Measurements from ENCODE around the gene PRR35.

The PRR35 gene

GRCh38 chr16:590815-591200, 30.6 kb downstream of the PRR35 start:
- DNase-seq (ENCODE audit: low read depth, low spot score) = no peak
- H3K4me3 ChIP-seq (ENCODE audit: low read depth, low read length) = peak overlapping the region; percentile 81
- TF ChIP-seq CTCF (IDR thresholded peaks at IDR 0.05; ENCODE audit: low read depth, low read length) = no peak
- in situ Hi-C loops (cut with HindIII; ENCODE audit: low sequenced_read_pairs) = no loop called here

GRCh38 chr16:591231-591630, 31.0 kb downstream of the PRR35 start:
- peak overlapping the region; percentile 81 for H3K4me3 ChIP-seq (ENCODE audit: low read depth, low read length)
- TF ChIP-seq CTCF (IDR thresholded peaks at IDR 0.05; ENCODE audit: low read depth, low read length) = no peak
- in situ Hi-C loops (cut with HindIII; ENCODE audit: low sequenced_read_pairs) = no loop called here
- no peak for DNase-seq (ENCODE audit: low read depth, low spot score)

DNA sequence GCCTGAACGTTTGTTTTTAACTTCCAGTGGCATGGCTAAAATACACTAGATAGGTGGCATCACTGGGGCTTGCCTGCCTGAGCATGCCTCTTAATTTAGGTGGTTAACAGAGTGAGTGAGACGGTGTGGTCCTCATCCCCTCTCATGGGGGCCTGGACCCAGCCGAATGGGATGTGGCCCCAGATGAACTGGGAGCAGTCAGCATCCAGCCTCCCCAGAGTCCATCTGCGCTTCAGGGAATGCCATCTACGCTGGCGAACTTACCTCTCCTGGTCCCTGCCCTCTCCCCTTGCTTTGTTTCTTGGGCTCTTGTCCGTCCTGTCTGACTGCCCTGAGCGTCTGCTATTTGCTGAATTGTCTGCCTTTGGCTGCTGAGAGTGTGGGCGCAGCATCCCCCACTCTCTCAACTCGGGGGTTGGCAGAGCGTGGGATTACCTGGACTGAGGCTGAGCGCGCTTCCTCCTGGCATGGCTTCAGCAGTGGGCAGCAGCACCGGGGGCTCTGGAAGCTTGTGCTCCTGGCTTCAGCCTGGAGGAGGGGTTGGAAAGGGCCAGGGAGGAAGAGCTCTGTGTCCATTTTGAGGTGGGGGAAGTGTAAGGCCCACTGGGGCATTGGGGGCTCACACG, 31.8 kb downstream of the PRR35 start:
- H3K4me3 ChIP-seq (ENCODE audit: low read depth, low read length) = no peak overlapping the region
- in situ Hi-C loops (cut with HindIII; ENCODE audit: low sequenced_read_pairs) = no loop called here

DNA sequence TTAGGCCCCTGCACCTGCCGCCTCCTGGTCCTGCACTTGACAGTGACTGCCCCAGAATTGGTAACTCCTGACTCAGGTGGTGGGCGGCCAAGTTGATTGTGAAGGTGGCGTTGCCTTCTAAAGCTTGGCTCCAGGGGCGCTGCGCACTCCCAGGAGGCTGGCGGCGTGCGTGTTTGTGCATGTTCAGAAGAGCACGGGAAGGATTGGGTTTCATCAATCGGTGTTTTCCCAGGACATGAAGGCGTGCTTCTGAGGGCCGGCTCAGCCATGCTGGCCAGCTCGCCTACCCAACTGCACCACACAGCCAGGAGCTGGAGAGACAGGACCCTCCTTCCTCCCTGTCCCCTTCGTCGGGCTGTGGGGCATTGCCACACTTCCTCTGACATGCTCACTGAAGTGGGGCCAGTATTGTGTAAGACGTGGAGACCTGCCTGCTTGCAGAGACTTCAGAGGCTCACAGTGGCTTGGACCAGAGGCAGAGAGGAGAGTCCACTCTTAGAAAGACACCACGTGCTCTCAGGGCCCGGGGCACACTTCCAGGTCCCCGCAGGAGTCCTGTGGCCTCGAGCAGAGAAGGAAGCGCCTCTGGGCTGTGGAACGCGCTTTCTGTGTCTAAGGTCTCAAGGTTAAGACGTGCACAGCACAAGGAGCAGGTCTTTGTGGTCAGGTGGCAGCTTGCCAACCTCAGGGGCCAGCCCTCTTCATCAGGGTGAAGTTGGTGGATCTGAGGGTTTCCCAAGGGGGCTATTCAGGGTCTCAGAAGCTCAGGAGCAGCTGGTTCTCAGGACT, 32.5 kb downstream of the PRR35 start:
- in situ Hi-C loops (cut with HindIII; ENCODE audit: low sequenced_read_pairs) = no loop called here
- H3K4me3 ChIP-seq (ENCODE audit: low read depth, low read length) = no peak overlapping the region
- no peak for DNase-seq (ENCODE audit: low read depth, low spot score)
- TF ChIP-seq CTCF (IDR thresholded peaks at IDR 0.05; ENCODE audit: low read depth, low read length) = no peak

More for the DNA sequence above, 31.8 kb downstream of the PRR35 start:
- no peak for DNase-seq (ENCODE audit: low read depth, low spot score)
- TF ChIP-seq CTCF (IDR thresholded peaks at IDR 0.05; ENCODE audit: low read depth, low read length) = no peak

GRCh38 chr16:593406-593805, 33.2 kb downstream of the PRR35 start:
- H3K4me3 ChIP-seq (ENCODE audit: low read depth, low read length) = no peak overlapping the region
- in situ Hi-C loops (cut with HindIII; ENCODE audit: low sequenced_read_pairs) = no loop called here
- DNase-seq (ENCODE audit: low read depth, low spot score) = no peak
- no peak for TF ChIP-seq CTCF (IDR thresholded peaks at IDR 0.05; ENCODE audit: low read depth, low read length)

- H3K4me3 ChIP-seq (ENCODE audit: low read depth, low read length) = no peak overlapping the region
- in situ Hi-C loops (cut with HindIII; ENCODE audit: low sequenced_read_pairs) = no loop called here
These were observed 33.6 kb downstream of the PRR35 start for GRCh38 chr16:593807-594206.

More at GRCh38 chr16:593807-594206, 33.6 kb downstream of the PRR35 start:
- DNase-seq (ENCODE audit: low read depth, low spot score) = no peak
- no peak for TF ChIP-seq CTCF (IDR thresholded peaks at IDR 0.05; ENCODE audit: low read depth, low read length)
